Occipital lobe (tissue), 2 donors: Measurements from ENCODE around the gene HINFP. TPM values are rescaled to one million over a fixed set of nuclear protein-coding genes. Genes with fewer than 3 reads are reported as not detected.
A peak's percentile ranks its signal among the peaks of the same experiment; 100 is the strongest.
"Not testable (repeated sequence)": the region's sequence is repeated elsewhere in the genome, so short reads cannot be mapped to it uniquely, and the experiment has no call there.

ENCODE experiments used
- DNase-seq: peaks from one replicate; lab custom pipeline; 2025; lab: John Stamatoyannopoulos, UW
- total RNA-seq: library from RNA; depleted of rRNA; stranded (reverse); fragments of >200 nt; gene quantifications from one replicate; pipeline ENCODE4 v1.2.3, GENCODE V29; 2014

HINFP gene
- total RNA-seq, 1 donor from 2014 or later, result 21.7 TPM

DNA sequence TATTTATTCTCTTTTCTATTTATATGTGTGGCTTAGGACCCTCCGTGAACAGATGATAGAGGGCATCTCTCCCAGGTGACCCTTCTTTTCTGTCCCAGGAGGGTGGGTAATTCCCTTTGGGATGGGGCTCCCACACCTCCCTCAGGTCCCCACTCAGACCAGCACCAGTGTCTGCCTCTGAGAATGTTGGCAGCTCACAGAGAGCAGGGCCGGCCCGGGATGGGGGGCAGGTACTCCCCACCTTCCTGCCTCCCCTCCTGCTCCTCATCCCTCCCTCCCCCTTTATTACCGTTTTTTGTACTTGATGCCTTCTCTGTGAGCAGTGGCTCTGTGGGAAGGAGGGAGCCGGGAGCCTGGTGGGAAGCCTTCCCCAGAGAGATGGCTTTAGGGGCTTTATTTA is 4.8 kb upstream of the HINFP start:
- DNase-seq, result no peak

DNA sequence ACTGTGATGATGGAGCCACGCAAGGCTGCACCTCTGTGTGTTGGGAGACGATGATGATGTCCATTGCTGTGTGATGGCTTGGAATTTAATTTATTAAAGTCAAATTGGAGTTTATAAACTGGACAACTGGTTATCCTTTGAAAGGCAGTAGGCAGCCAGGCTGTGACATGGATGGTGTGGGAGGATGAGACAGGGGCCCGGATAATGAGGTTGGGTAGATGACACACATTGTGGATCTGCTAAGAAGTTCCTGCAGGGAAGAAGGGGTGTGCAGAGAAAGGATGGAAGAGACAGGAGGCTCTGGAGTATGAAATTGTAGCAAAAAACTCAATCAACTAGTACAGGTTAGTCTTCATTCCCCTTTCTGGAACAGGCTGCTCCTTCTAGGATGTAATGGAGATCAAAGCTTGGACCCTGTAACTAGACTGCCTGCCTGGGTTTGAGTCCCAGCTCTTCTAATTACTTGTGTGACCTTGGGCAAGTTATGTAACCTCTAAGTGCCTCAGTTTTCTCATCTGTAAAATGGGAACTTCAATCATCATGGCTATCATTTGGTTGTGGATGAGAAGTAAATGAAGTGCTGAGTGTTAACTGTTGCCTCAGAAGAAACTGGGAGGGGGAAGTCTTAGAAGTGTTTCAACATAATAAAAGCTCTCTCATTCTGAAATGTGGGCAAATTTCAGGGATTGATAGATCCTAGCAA is 4.2 kb upstream of the HINFP start:
- no peak for DNase-seq

DNA sequence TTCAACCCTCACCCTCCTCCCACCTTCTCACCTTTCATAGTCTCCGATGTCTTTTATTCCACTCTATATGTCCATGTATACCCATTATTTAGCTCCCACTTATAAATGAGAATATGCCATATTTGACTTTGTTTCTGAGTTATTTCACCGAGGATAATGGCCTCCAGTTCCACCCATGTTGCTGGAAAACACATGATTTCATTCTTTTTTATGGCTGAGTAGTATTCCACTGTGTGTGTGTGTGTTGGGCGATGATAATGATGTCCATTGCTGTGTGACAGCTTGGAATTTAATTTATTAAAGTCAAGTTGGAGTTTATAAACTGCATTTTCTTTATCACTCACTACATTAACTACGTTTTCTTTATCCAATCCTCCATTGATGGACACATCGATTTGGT is 3.2 kb upstream of the HINFP start:
- DNase-seq, result no peak

DNA sequence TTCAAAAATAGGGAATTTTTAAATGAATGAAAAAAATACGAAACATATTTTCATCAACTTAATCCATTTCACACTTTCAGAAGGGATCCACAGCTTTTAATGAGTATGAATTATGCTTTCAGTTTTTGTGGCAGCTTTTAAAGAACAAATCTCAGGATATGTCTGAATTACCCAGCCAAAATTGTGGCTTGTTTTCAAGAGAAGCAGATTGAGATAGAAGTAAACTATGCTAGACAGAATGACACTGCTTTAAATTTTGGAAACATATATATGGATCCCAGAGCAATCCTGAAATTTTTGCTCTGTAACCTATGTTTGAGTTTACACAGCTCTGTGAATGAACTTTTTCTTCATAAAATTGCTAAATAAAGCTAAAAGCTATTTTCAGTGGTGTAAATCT is 2.4 kb upstream of the HINFP start:
- no peak for DNase-seq

DNA sequence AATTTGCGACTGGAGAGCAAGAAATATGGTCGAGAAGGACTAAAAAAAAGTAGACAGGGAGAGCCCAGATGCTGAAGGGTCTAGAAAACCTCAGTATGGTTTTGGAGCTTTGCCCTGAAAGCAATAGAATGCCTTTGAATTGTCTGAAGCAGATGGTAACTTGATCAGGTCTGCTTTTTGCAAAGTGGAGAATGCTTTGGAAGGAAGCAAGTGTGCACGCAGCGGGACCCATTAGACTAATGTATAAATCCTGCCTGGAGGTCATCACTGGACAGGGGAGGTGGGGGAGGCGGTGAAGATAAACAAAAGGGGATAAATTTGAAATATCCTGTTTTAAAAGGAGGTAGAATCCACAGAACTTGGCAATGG is 757 bp upstream of the HINFP start:
- DNase-seq, result no peak

DNA sequence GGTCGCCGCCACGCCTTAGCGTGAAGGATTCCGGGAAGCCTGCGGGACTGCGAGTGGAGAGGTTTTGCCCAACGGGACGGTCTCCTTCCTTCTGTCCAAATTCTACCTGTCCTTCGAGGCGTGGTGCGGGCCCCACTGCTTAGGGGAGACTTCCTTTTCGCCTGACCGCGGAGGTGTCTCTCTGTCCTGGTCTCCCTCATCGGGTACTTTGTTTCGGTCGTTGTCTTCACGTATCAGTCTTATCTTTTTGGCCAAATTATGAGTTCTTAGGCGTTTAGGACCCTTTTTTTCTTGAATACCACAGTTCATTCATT is 388 bp downstream of the HINFP start:
- no peak for DNase-seq

DNA sequence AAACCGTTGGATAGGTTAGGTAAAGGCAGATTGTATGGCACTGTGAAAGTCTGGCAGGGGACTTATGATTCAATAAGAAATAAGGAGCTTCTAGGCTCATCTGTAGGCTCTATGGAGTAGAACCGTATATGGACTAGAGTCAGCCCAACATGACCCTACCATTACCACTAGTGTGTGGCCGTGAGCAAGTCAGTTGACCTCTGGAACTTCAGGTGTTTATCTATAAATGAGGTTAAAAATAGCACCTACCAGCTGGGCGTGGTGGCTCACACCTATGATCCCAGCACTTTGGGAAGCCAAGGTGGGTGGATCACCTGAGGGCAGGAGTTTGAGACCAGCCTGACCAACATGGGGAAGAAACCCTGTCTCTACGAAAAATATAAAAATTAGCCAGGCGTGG is 4.4 kb downstream of the HINFP start:
- DNase-seq, result no peak

DNA sequence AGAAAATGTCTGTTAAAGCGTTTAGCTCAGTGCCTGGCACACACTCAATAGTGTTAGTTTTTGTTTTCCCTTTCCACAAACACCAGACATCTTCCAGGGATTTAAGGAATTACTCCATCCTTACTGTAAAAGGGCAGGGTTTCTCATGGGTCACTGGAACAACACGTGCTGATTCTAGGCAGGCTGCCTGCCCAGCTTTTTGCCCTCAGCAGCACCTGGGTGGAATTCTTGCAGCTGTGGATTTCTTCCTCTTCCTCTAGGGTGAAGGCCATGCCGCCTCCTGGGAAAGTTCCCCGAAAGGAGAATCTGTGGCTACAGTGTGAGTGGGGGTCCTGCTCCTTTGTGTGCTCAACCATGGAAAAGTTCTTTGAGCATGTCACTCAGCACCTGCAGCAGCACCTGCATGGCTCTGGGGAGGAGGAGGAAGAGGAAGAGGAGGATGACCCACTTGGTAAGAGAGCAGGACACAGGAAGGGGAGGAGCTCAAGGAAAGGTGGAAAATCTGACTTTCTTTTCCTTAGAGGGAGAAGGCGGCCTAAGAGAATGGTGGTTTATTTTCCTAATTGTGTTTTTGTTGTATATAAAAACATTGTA is 5.4 kb downstream of the HINFP start:
- no peak for DNase-seq

DNA sequence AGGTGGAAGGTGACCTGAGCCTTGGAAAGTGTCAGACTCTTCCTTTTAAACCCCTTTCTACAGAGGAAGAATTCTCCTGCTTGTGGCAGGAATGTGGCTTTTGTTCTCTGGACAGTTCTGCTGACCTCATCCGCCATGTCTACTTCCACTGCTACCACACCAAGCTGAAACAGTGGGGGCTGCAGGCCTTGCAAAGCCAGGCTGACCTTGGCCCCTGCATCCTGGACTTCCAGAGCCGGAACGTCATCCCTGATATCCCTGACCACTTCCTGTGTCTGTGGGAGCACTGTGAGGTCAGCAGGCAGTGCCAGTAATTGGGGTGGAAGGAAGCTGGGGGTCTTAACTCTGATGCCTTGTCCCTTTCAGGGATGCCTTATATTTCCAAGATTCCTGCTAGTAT is 9.3 kb downstream of the HINFP start:
- DNase-seq, result no peak

DNA sequence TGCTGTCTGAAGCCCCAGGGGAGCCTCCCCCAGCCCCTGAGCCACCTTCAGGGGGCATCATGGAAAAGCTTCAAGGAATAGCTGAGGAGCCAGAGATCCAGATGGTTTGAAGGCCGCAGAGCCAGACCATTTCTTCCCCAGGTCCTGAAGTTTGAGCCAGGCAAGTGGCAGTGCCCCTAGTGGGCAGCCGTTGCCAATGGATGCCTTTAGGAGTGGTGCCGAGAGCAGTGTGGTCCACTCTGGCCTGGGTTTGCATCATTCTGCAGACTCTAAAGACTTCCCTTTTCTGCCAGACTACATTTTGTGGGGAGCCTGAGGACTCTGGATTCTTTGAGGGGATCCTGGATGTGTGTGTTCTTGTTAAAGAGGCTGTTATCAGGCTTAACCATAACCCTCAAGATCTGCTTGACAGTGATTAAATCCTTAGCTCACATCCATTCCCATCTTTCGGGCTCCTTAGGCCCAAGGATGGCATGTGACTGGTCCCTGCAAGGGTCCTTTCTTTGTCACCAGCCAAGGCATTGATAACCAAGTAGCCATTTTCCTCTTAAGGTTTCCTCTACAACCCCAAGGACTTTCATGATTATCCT is 13.1 kb downstream of the HINFP start:
- DNase-seq, result no peak

DNA sequence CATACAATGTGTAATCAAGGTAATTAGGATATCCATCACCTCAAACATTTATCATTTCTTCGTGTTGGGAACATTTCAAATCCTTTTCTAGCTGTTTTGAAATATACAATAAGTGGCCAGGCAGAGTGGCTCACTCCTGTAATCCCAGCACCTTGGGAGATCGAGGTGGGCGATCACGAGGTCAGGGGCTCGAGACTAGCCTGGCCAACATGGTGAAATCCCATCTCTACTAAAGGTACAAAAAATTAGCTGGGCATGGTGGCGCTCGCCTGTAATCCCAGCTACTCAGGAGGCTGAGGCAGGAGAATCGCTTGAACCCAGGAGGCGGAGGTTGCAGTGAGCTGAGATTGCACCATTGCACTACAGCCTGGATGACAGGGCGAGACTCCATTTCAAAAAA is 17.9 kb downstream of the HINFP start:
- DNase-seq, result not testable (repeated sequence)

DNA sequence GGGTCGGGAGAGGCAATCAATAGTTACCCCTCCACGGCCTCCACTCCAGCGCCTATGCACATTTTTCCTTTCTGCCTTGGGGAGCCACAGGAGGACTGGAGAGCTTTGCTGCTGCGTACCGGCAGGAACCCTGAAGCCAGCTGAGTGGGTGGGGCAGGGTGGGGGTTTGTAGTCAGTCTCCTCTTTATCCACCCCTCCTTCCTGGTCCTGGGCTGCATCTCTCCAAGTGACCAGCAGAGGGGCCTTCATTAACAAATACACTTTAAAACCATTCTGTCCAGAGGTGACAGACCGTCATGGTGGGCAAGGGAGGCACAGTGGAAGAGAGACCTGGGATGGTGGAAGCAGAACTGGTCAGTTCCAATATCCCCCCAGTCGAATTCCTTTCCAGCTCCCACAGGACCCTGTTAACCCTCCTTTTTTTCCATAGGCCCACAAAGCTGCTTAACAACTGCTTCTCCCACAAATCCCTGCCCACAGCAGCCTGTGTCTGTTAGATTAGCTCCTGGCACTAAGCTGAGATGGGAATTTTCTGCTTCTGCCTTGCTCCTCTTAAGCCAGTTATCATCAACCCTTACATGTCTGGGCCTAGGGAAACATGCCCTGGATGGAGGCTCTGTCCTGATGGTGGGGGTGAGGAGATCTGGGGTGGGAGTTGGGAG is 23.6 kb downstream of the HINFP start:
- DNase-seq, result peak; percentile 24

DNA sequence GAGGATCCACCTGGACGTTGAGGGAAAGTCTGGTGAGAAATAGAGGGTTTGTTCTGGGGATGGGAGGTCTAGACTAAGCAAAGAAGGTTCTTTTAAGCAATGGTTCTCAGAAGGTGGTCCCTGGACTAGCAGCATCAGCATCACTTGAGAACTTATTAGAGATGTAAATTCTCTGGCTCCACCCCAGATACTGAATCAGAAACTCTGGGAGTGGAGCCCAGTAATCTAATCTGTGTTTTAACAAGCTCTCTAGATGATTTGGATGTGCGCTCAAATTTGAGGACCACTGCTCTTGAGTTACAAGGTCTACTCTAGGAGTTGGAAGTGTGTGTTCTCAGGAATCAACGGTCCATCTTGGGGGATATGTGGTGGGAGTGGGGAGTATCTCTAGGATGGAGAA is 24.2 kb downstream of the HINFP start:
- DNase-seq, result no peak

DNA sequence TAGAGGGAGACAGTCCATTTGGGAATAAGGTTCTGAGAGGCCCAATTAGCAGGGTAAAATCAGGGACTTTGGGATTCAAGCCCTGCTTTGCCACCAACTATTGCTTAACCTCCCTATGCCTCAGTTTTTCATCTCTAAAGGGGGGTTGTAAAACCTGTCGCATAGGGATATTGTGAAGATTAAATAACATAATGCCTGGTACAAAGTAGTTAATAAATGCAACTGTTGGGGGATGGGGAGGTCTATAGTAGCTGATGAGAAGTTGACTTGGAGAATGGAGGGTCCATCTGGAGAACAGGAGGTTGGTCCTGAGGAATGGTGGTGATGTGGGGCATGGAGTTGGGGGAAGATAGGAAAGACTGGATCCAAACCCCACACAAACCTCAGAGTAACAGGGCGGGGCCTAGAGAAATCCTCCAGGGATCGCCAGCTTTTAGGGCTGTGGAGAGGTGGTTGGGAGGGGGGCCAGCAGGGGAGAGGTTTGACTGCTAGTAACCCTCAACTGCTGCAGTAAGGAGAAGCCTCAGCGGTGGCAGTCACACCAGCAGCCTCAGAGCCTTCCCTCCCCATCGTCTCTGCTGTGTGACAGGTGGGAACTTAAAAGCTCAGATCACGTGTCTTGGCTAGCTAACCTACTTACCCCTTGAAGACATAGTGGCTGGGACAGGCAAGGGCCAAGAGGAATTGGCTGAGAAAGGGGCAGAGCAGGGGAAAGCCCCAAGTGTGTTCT is 26.4 kb downstream of the HINFP start:
- no peak for DNase-seq

DNA sequence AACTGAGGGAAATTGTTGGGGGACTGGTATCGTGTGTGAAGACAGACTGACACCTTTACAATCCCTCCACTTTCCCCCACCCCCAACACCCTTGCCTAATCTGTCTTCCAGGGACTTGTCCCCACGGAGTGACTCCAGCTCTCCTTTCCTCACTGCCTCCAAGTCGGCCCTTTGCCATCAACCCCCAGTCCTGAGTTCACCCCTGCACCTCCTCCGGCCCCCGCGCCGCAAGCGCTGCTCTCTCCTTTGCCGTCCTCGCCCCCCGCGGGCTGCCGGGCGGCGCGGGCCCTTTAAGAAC is 27.3 kb downstream of the HINFP start:
- no peak for DNase-seq

DNA sequence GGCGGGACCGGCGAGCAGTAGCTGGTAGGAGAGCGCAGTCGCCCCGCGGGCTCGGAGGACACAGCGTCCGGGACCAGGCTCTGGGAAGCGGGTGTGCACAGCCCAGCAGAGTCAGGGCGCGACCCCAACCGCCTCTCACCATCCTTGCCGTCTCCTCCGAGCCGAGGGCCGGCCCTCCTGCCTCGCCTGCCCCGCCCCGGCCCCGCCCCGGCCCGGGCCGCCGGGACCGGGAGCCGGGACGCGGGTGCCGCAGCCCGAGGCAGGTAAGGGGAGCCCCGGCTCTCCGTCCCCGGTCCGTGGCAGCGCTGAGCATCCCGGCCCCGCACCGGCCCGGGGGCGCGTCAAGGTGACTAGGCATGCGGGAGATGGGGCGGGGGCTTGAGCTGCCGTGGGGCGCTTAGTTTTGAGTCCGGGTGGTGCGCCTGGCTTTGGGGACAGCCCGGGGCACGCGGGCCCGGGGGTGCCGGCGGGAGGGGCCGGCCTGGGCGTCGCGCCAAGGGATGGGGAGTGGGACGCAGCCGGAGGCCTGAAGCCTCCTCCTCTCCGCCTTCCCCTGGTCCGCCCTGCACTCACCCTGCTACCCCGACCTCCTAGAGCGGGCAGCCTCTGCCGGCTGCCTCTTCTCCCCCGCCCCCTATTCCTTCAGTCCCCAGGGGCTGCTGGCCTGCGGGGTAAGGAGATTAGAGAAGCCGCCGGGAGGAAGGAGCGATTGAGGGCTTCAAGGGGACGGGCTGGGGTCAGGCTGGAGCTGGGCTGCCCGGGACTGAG is 27.8 kb downstream of the HINFP start, which contains the start of gene ABCG4:
Gene ABCG4, plus strand, starts transcription at position 35 of the 768 bp plus-strand sequence. CDS start 914 bp downstream, outside the sequence.
- no peak for DNase-seq

DNA sequence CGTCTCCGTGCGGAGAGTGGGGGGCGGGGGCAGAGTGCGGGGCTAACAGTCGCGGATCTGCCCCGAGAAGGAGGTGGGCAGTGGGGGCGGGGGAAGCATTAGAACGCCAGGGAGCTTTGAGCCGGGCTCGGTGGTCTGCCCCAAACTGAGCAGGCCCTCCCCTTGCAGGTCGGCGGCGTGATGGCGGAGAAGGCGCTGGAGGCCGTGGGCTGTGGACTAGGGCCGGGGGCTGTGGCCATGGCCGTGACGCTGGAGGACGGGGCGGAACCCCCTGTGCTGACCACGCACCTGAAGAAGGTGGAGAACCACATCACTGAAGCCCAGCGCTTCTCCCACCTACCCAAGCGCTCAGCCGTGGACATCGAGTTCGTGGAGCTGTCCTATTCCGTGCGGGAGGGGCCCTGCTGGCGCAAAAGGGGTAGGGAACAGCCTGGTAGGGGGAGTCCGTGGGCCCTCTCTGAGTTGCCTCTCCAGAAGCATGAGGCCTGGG is 28.5 kb downstream of the HINFP start:
- DNase-seq, result no peak

DNA sequence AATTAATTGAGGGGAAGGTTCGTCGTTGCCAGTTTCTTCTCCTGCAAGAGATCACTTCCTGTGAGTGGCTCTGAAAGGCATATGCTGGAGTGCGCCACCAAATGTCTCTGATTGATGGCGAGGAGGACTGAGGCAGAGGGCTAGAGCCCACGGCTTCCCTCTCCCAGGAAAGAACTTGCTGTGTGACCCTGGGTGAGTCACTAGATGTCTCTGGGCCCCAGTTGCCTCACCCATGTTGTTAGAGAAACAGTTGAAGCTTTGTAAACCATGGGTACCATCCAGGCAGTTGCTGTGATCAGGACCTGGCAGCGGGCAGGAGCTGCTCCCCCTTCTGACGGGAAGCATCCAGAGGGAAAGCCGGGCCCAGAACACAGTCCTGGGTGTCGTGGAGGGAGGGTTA is 30.7 kb downstream of the HINFP start:
- DNase-seq, result no peak

DNA sequence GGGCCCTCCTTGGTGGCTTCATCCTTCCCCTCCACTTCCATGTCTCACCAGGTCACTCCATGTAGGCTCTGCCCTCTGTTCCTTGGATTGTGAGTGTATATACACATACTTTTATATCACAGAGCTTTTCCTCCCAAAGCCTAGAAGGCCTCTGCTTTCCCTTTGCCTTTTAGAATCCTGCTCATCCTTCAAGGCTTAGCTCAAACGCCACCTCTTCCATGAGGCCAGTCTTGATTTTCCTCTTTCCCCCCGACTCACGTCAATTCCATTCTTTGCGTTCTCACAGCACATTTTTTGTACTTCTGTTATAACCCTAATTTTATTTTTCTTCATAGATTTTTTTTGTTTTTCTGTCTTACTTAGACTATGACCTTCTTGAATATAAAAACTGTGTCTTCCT is 31.2 kb downstream of the HINFP start:
- no peak for DNase-seq

DNA sequence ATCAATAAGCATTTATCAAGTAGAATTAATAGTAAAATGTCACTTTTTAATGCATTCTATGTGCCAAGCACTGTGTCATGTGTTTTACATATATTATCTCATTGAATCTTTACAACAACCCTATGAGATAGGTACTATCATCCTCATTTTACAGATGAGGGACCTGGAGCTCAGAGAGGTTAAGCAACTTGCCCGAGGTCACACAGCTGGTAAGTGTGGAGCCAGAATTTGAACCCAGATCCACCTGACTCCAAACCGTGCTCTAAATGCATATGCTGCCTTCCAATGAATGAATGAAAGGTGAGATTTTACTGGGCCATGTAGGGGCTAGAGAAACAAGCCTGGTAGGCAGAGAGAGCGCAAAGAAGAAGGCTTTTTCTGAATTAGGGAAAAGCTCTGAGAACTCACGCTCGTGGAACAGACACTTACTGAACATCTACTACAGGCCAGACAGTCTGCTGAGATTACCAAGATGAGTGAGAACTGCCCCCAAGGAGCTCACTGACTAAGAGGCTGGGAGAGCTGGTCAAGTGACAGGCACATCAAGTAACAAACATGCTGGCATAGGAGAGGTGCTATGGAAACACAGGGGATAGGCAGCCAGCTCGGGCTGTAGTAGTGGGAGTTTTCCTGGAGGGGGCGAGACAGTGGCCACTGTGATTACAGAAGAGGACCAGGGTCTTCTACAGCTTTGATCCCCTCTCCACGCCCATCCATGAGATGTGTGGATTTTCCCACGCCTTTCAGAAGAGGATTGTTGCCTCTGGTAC is 31.9 kb downstream of the HINFP start:
- no peak for DNase-seq

DNA sequence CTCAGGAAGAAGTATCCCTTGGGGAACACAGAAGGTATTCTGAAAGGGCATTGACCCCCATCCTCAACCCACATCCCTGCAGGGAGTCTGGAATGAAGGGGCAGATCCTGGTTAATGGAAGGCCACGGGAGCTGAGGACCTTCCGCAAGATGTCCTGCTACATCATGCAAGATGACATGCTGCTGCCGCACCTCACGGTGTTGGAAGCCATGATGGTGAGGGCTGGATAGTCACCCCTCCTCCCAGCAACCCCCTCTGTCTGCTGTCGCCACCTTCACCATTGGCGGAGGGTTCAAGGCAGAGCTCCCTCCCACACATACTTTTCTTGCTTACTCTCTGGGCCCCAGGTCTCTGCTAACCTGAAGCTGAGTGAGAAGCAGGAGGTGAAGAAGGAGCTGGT is 32.8 kb downstream of the HINFP start:
- DNase-seq, result no peak
